EH (cell line): Measurements from ENCODE around the gene RPS27.

ENCODE experiments used
- DNase-seq: peaks from one replicate; pipeline ENCODE4 v3.0.0-alpha.2; 2015; ENCODE audit warnings: low read depth

RPS27 gene

GRCh38 chr1:153990468-153991150 lies at the start of gene RPS27:
Gene RPS27, plus strand, starts transcription at chr1:153990762. Its CDS starts 35 bp downstream, at chr1:153990797.
- peak; percentile 98 for DNase-seq

GRCh38 chr1:153941826-153942725 lies 48.5 kb upstream of the RPS27 start:
- no peak for DNase-seq

GRCh38 chr1:153942766-153943549 lies 47.6 kb upstream of the RPS27 start:
- DNase-seq, result no peak

- DNase-seq, result no peak
These were observed 46.3 kb upstream of the RPS27 start for GRCh38 chr1:153944005-153944826.

- DNase-seq, result no peak
These were observed 45.8 kb upstream of the RPS27 start for GRCh38 chr1:153944827-153945117.

GRCh38 chr1:153945131-153945794 lies 45.3 kb upstream of the RPS27 start:
- peak; percentile 34 for DNase-seq

GRCh38 chr1:153945795-153946621 lies 44.6 kb upstream of the RPS27 start:
- peak; percentile 74 for DNase-seq

GRCh38 chr1:153946622-153947241 lies 43.8 kb upstream of the RPS27 start, which contains the start of gene DENND4B:
Gene DENND4B, minus strand, starts transcription at chr1:153946718. Its CDS starts 2,344 bp downstream, at chr1:153944374.
- DNase-seq, result peak; percentile 79

- DNase-seq, result no peak
These were observed 39.4 kb upstream of the RPS27 start for GRCh38 chr1:153951183-153951582.

GRCh38 chr1:153951801-153952200 lies 38.8 kb upstream of the RPS27 start:
- DNase-seq, result no peak

- DNase-seq, result no peak
These were observed 36.6 kb upstream of the RPS27 start for GRCh38 chr1:153953859-153954365.

- no peak for DNase-seq
These were observed 35.7 kb upstream of the RPS27 start for GRCh38 chr1:153954826-153955225.

- no peak for DNase-seq
These were observed 33.4 kb upstream of the RPS27 start for GRCh38 chr1:153956997-153957715.

GRCh38 chr1:153957744-153958110 lies 32.8 kb upstream of the RPS27 start:
- peak; percentile 37 for DNase-seq

- DNase-seq, result peak; percentile 99
These were observed 32.2 kb upstream of the RPS27 start, which contains the start of gene CRTC2 for GRCh38 chr1:153958111-153958960. Gene CRTC2, minus strand, starts transcription at chr1:153958612. Its CDS starts 115 bp downstream, at chr1:153958497.

GRCh38 chr1:153958961-153959260 lies 31.7 kb upstream of the RPS27 start:
- no peak for DNase-seq

- no peak for DNase-seq
These were observed 31.1 kb upstream of the RPS27 start for GRCh38 chr1:153959454-153959853.

GRCh38 chr1:153960206-153960605 lies 30.4 kb upstream of the RPS27 start:
- no peak for DNase-seq
